Neural cell (in vitro differentiated cells): ENCODE data around the gene KRT76. TPM values are rescaled to one million over a fixed set of nuclear protein-coding genes. Genes with fewer than 3 reads are reported as not detected.

Experiments
- H2AFZ ChIP-seq: fragments of 200-600, 300-800 bp; sonication (generic), shearing (Covaris generic); 2 replicates; pipeline ENCODE4 v1.6.0; 2014; ENCODE audit warnings: low read depth, mild to moderate bottlenecking, antibody characterized with exemption, low read length, moderate library complexity
- H3F3A ChIP-seq: fragments of 200-600 bp; shearing (Covaris generic); 2 replicates; pipeline ENCODE4 v1.6.1; 2016; ENCODE audit warnings: mild to moderate bottlenecking, moderate library complexity, mixed read lengths, antibody characterized with exemption, low read length; ENCODE audit not compliant: insufficient read depth, poor library complexity, severe bottlenecking
- H3K27ac ChIP-seq: fragments of 200-600, 300-800 bp; sonication (generic), shearing (Covaris generic); 2 replicates; pipeline ENCODE4 v1.5.1; 2014; ENCODE audit warnings: mild to moderate bottlenecking, low read length, moderate library complexity
- H3K27me3 ChIP-seq: fragments of 300-800, 200-600 bp; sonication (generic), shearing (Covaris generic); 2 replicates; pipeline ENCODE4 v1.6.0; 2014; ENCODE audit warnings: mild to moderate bottlenecking, low read depth, low read length, moderate library complexity; ENCODE audit not compliant: insufficient read depth
- H3K36me3 ChIP-seq: fragments of 300-800, 200-600 bp; sonication (generic), shearing (Covaris generic); 2 replicates; pipeline ENCODE4 v1.5.1; 2014; ENCODE audit warnings: mild to moderate bottlenecking, antibody characterized with exemption, low read length, moderate library complexity; ENCODE audit not compliant: insufficient read depth
- H3K4me2 ChIP-seq: fragments of 300-800, 200-600 bp; sonication (generic), shearing (Covaris generic); 2 replicates; pipeline ENCODE4 v1.6.0; 2014; ENCODE audit warnings: mild to moderate bottlenecking, low read length
- H3K4me3 ChIP-seq: fragments of 300-800, 200-600 bp; sonication (generic), shearing (Covaris generic); 2 replicates; pipeline ENCODE4 v1.5.1; 2014; ENCODE audit warnings: mild to moderate bottlenecking, low read length, moderate library complexity
- H3K79me2 ChIP-seq: fragments of 200-600 bp; shearing (Covaris generic); replicated peaks from 2 replicates; pipeline ENCODE4 v1.6.0; 2014; ENCODE audit warnings: mild to moderate bottlenecking, low read length, moderate library complexity; ENCODE audit not compliant: insufficient read depth
- H3K9ac ChIP-seq: fragments of 300-800, 200-600 bp; sonication (generic), shearing (Covaris generic); 2 replicates; pipeline ENCODE4 v1.6.1; 2016; ENCODE audit warnings: mild to moderate bottlenecking, low read length, mixed read lengths
- H3K9me2 ChIP-seq: fragments of 200-600 bp; shearing (Covaris generic); 2 replicates; pipeline ENCODE4 v1.6.1; 2016; ENCODE audit warnings: mild to moderate bottlenecking, low read length, mixed read lengths; ENCODE audit not compliant: insufficient read depth
- H3K9me3 ChIP-seq: fragments of 200-600, 300-800 bp; sonication (generic), shearing (Covaris generic); 2 replicates; pipeline ENCODE4 v1.6.1; 2016; ENCODE audit warnings: mild to moderate bottlenecking, mixed run types, low read length, moderate library complexity, mixed read lengths
- H4K20me1 ChIP-seq: fragments of 200-600 bp; shearing (Covaris generic); 2 replicates; pipeline ENCODE4 v1.6.1; 2016; ENCODE audit warnings: mild to moderate bottlenecking, mixed run types; ENCODE audit not compliant: insufficient read depth
- CTCF ChIP-seq: fragments of 450-650 bp; IDR thresholded peaks from 2 replicates; pipeline ENCODE4 v1.5.1; 2014; ENCODE audit warnings: antibody characterized with exemption, mild to moderate bottlenecking, moderate library complexity; ENCODE audit not compliant: poor library complexity, severe bottlenecking
- EZH2 ChIP-seq: fragments of 200-600, 300-800 bp; shearing (Covaris generic), sonication (generic); IDR thresholded peaks from 2 replicates; pipeline ENCODE4 v1.6.1; 2014; ENCODE audit warnings: antibody characterized with exemption, low read length, borderline replicate concordance, mild to moderate bottlenecking; ENCODE audit not compliant: insufficient read depth, poor library complexity, severe bottlenecking
- MXI1 ChIP-seq: fragments of 450-650 bp; conservative IDR thresholded peaks from 2 replicates; pipeline ENCODE4 v1.6.1; 2014; ENCODE audit warnings: antibody characterized with exemption, mild to moderate bottlenecking; ENCODE audit not compliant: poor library complexity, severe bottlenecking
- POLR2AphosphoS5 ChIP-seq: IDR thresholded peaks from 2 replicates; pipeline ENCODE4 v1.6.1; 2012
- RAD21 ChIP-seq: fragments of 450-650 bp; conservative IDR thresholded peaks from 2 replicates; pipeline ENCODE4 v1.6.1; 2014; ENCODE audit warnings: antibody characterized with exemption, mild to moderate bottlenecking, moderate library complexity
- REST ChIP-seq: IDR thresholded peaks from 2 replicates; pipeline ENCODE4 v1.6.1; 2012; ENCODE audit warnings: borderline replicate concordance
- SMC3 ChIP-seq: fragments of 450-650 bp; conservative IDR thresholded peaks from 2 replicates; pipeline ENCODE4 v1.6.1; 2014; ENCODE audit warnings: antibody characterized with exemption, mild to moderate bottlenecking, moderate library complexity; ENCODE audit not compliant: poor library complexity
- TAF1 ChIP-seq: IDR thresholded peaks from 2 replicates; pipeline ENCODE4 v1.6.1; 2012; ENCODE audit warnings: low read depth
- polyA plus RNA-seq: library from polyadenylated mRNA; depleted of rRNA; stranded (reverse); fragments of >200 nt; gene quantifications from 2 replicates; pipeline ENCODE4 v1.2.3, GENCODE V29; 2014

Gene KRT76
- polyA plus RNA-seq, 1 donor from 2014 or later: not detected

- H3F3A ChIP-seq: no peaks in the 10 kb centered on the region
- no peak overlapping the region for H2AFZ ChIP-seq
- TF ChIP-seq CTCF (no peak), SMC3 (no peak), TAF1 (no peak), POLR2AphosphoS5 (no peak), RAD21 (no peak), REST (no peak), MXI1 (no peak), EZH2 (no peak)
- H3K27ac ChIP-seq: no peak overlapping the region
- H3K27me3 ChIP-seq: no peaks in the 10 kb centered on the region
- no peak overlapping the region for H3K4me2 ChIP-seq
- no peaks in the 10 kb centered on the region for H3K9me3 ChIP-seq
- no peaks in the 10 kb centered on the region for H3K36me3 ChIP-seq
- no peaks in the 10 kb centered on the region for H4K20me1 ChIP-seq
- no peaks in the 10 kb centered on the region for H3K79me2 ChIP-seq
- H3K9me2 ChIP-seq: no peaks in the 10 kb centered on the region
- H3K4me3 ChIP-seq: no peak overlapping the region
- no peak overlapping the region for H3K9ac ChIP-seq
These were observed 6.6 kb upstream of the KRT76 start for GRCh38 chr12:52783563-52784316.

GRCh38 chr12:52782502-52782901 lies 5.4 kb upstream of the KRT76 start:
- Histone ChIP-seq H3K27ac (no peak overlapping the region), H3K36me3 (no peaks in the 10 kb centered on the region), H3K9ac (no peak overlapping the region), H4K20me1 (no peaks in the 10 kb centered on the region), H3F3A (no peaks in the 10 kb centered on the region), H3K9me2 (no peaks in the 10 kb centered on the region), H3K79me2 (no peaks in the 10 kb centered on the region), H3K4me2 (no peak overlapping the region), H3K27me3 (no peaks in the 10 kb centered on the region), H3K9me3 (no peaks in the 10 kb centered on the region), H3K4me3 (no peak overlapping the region), H2AFZ (no peak overlapping the region)
- no peak for TF ChIP-seq TAF1
